Peyer's patch (tissue), 4 donors: ENCODE data around the gene EMILIN3. TPM values are rescaled to one million over a fixed set of nuclear protein-coding genes. Genes with fewer than 3 reads are reported as not detected.

ENCODE experiments used
- DNase-seq, 3 donors: peaks; one replicate each; pipeline ENCODE4 v3.0.0-alpha.2; 2017 to 2019
- H3K27ac ChIP-seq, 4 donors: fragments of 200-600 bp; sonication (generic); one replicate each; pipeline ENCODE4 v1.5.1; 2016 to 2019
- H3K27me3 ChIP-seq, 2 donors: fragments of 200-600 bp; sonication (generic); one replicate each; pipeline ENCODE4 v1.5.1; 2019
- H3K36me3 ChIP-seq, 3 donors: fragments of 200-600 bp; sonication (generic); one replicate each; pipeline ENCODE4 v1.5.1; 2016 to 2019
- H3K4me1 ChIP-seq, 4 donors: fragments of 200-600 bp; sonication (generic); one replicate each; pipeline ENCODE4 v1.5.1; 2016 to 2019
- H3K4me3 ChIP-seq, 4 donors: fragments of 200-600 bp; sonication (generic); 1 replicate in 3 of 4; 2 replicates in 1 of 4; pipeline ENCODE4 v1.5.1; 2016 to 2019; ENCODE audit warnings: mild to moderate bottlenecking in 1 of 4
- H3K9me3 ChIP-seq, 4 donors: fragments of 200-600 bp; sonication (generic); one replicate each; pipeline ENCODE4 v1.5.1; 2016 to 2019; ENCODE audit warnings: mild to moderate bottlenecking in 1 of 4
- POLR2A ChIP-seq, 2 donors: fragments of 450-650 bp; IDR thresholded peaks; one replicate each; pipeline ENCODE4 v1.5.1; 2017; ENCODE audit warnings: antibody characterized with exemption in 2 of 2, mild to moderate bottlenecking in 2 of 2, moderate library complexity in 2 of 2
- total RNA-seq, 4 donors: library from RNA; depleted of rRNA; stranded (reverse); fragments of >200 nt; gene quantifications; one replicate each; pipeline ENCODE4 v1.1.0, GENCODE V29; 2016
- TF ChIP-seq, protein P1 (sequence below), 6 experiments: fragments of 450-650 bp in 4 of 6; fragments of 200-600 bp in 2 of 6; sonication (generic) in 1 of 6; IDR thresholded peaks; one replicate each; pipeline ENCODE4 v1.5.1; 2017 to 2019; ENCODE audit warnings: antibody characterized with exemption in 6 of 6, mild to moderate bottlenecking in 3 of 6, moderate library complexity in 1 of 6

The EMILIN3 gene
- total RNA-seq, 4 donors from 2014 or later, result 0.66 TPM; not detected in 3

DNA sequence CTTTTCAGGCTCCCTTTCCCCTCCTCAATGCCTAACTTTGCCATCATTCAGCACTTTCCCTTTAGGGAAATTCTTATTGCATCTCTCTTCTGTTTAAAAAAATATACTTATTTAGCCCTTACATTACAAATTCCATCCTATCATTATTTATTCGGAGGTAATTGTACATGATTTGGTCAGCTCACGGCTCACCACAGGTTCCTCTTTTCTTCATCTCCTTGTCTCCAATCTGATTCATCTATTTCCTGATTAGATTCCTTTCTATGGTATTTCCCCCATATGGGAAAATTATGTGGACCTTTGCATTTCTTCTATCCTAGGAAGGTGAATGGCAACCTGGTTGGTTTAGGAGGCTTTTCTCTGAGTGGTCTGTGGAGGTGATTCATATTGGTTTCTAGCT, 12.9 kb upstream of the EMILIN3 start:
- H3K36me3 ChIP-seq, result no peaks in the 10 kb centered on the region
- H3K4me3 ChIP-seq, result no peak overlapping the region
- H3K27ac ChIP-seq, result no peak overlapping the region
- H3K9me3 ChIP-seq, result no peaks in the 10 kb centered on the region
- no peaks in the 10 kb centered on the region for H3K27me3 ChIP-seq
- no peaks in the 10 kb centered on the region for H3K4me1 ChIP-seq
- TF ChIP-seq, protein P1, sequence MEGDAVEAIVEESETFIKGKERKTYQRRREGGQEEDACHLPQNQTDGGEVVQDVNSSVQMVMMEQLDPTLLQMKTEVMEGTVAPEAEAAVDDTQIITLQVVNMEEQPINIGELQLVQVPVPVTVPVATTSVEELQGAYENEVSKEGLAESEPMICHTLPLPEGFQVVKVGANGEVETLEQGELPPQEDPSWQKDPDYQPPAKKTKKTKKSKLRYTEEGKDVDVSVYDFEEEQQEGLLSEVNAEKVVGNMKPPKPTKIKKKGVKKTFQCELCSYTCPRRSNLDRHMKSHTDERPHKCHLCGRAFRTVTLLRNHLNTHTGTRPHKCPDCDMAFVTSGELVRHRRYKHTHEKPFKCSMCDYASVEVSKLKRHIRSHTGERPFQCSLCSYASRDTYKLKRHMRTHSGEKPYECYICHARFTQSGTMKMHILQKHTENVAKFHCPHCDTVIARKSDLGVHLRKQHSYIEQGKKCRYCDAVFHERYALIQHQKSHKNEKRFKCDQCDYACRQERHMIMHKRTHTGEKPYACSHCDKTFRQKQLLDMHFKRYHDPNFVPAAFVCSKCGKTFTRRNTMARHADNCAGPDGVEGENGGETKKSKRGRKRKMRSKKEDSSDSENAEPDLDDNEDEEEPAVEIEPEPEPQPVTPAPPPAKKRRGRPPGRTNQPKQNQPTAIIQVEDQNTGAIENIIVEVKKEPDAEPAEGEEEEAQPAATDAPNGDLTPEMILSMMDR (IDR thresholded peaks at IDR 0.05), result no peak
- TF ChIP-seq POLR2A (IDR thresholded peaks at IDR 0.05), result no peak
- no peak for DNase-seq

DNA sequence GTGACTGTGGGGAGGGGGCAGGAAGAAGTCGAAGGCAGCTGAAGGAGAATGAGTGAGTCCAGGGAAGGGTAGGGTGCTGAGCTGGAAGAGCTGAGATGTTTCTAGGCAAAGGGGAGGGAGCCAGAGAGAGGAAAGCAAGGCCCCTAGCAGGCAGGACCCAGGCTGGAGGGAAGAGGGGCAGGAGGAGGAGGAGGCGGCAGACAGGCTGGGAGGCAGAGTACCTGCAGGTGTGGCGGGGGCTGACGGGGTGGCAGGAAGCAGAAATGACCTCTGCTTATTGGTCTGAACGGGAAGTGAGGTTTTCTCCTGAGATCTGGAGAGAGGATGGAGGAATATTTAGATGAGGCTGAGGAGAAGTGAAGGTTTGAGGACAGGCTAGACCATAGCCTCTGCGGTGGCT, 10.7 kb upstream of the EMILIN3 start:
- H3K4me3 ChIP-seq, result no peak overlapping the region
- H3K36me3 ChIP-seq, result no peaks in the 10 kb centered on the region
- H3K27ac ChIP-seq, result no peak overlapping the region
- H3K27me3 ChIP-seq, result no peaks in the 10 kb centered on the region
- no peaks in the 10 kb centered on the region for H3K4me1 ChIP-seq
- H3K9me3 ChIP-seq, result no peaks in the 10 kb centered on the region
- TF ChIP-seq, protein P1 (IDR thresholded peaks at IDR 0.05), result no peak
- no peak for TF ChIP-seq POLR2A (IDR thresholded peaks at IDR 0.05)
- DNase-seq, result no peak

DNA sequence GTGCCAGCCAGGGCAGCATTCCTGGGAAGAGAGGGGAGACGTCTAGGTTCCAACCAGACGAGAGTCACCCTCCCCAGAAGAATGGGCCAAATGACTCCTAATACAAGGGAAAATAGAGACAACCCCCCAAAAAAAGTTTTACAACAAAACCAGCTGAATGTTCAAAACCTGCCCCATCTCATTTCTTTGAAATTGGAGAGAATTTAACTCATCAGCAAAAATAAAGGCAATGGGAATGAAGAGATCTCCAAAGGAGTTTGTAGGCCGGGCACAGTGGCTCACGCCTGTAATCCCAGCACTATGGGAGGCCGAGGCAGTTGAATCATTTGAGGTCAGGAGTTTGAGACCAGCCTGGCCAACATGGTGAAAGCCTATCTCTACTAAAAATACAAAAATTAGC, 9.7 kb upstream of the EMILIN3 start:
- Histone ChIP-seq H3K27me3 (no peaks in the 10 kb centered on the region), H3K4me1 (no peaks in the 10 kb centered on the region), H3K36me3 (no peaks in the 10 kb centered on the region), H3K27ac (no peak overlapping the region), H3K4me3 (no peak overlapping the region), H3K9me3 (no peaks in the 10 kb centered on the region)
- TF ChIP-seq POLR2A (IDR thresholded peaks at IDR 0.05), result no peak
- TF ChIP-seq, protein P1 (IDR thresholded peaks at IDR 0.05), result no peak
- no peak for DNase-seq

DNA sequence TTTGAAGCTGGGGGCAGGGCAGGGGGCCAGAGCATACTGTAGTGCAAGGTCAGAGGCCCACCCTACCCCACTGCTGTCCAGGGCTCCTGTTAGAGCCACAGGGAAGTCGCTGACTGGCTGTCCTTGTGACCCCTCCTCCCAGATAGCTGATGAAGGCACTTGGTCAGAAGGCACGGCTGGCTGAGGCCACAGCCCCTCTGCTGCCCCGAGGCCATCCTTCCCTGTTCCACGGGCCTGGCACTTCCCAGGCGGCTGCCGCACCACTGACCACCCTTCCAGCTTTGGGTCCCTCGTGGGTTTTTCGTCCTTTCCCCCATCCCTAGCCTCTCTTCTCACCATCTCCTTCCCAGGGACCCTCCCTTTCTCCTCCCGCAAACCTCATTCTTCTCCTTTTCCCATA, 9.2 kb upstream of the EMILIN3 start:
- H3K36me3 ChIP-seq, result no peaks in the 10 kb centered on the region
- H3K4me3 ChIP-seq, result no peak overlapping the region
- no peak overlapping the region for H3K27ac ChIP-seq
- no peak for DNase-seq
- H3K27me3 ChIP-seq, result no peaks in the 10 kb centered on the region
- TF ChIP-seq, protein P1 (IDR thresholded peaks at IDR 0.05), result no peak
- TF ChIP-seq POLR2A (IDR thresholded peaks at IDR 0.05), result no peak
- H3K4me1 ChIP-seq, result no peaks in the 10 kb centered on the region
- H3K9me3 ChIP-seq, result no peaks in the 10 kb centered on the region

DNA sequence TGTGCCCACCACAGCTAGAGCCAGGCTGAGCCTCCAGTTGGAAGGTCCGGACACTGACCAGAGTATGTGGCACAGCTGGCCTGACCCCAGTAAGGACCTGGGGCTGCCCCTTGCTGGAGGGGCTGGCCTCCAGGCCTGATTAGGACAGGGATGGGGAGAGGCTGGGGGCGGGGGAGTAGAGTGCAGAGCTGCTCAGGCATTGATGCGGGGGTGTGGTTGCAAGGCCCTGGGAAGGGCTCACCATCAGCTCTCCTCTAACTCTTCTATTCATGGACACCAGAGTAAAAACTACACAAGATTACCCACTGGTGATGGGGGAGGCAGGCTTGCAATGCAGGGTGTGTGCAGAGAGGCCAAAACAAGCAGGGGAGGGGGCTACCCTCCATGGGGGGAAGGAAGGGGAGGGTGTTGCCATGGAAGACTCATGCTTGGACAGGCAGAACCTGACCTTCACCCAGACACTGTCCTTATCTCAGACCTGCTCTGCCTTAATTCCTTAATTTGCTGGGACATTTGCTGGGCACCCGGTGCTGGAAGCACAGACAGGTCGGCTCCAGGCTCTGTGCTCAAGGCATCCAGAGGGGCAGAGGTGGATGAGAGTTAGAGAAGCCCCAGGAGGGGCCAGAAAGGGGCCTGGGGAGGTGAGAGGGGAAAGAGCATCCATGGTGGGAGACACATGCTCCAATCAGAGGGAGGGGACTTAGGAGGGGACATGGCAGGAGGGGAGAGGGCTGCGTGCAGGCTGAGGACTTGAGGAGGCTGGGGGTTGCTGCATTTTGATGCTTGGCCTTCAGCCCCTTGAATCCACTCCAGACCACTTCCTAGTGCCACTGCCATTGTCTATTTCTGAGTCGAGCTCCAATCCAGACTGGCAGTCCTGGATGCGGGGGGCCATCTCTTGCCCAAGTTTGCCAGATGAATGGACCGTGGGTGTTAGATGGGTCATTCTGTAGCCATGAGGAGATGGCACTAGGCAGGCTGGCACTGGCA, 7.6 kb upstream of the EMILIN3 start:
- no peak for TF ChIP-seq POLR2A (IDR thresholded peaks at IDR 0.05)
- TF ChIP-seq, protein P1 (IDR thresholded peaks at IDR 0.05), result no peak
- Histone ChIP-seq H3K9me3 (no peaks in the 10 kb centered on the region), H3K27me3 (no peaks in the 10 kb centered on the region), H3K36me3 (no peaks in the 10 kb centered on the region), H3K27ac (no peak overlapping the region), H3K4me1 (no peaks in the 10 kb centered on the region), H3K4me3 (no peak overlapping the region)
- no peak for DNase-seq
